ENCODE measurements around the gene PRDM16. TPM values are rescaled to one million over a fixed set of nuclear protein-coding genes. Genes with fewer than 3 reads are reported as not detected.
A peak's percentile ranks its signal among the peaks of the same experiment; 100 is the strongest.

The PRDM16 gene
- total RNA-seq, 1 donor = 6.5 TPM

DNA sequence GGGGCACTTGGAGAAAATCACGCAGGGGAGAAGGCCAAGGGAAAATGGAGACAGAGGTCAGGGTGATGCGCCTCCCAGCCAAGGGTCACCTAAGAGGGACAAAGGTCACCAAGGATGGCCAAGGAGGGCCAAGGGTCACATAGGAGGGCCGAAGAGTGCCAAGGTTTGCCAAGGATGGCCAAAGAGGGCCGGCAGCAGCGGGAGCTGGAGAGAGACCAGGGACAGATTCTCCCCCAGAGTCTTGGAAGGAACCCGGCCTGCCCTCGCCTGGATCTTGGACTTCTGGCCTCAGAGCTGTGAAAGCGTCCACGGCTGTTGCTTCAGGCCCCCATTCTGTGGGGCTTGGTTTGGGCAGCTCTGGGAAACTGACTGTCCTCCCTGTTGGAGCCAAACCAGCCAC lies 359.9 kb downstream of the PRDM16 start:
- Histone ChIP-seq H3K4me2 (ENCODE audit: insufficient read depth, low read length) (no peak overlapping the region), H3K9me3 (ENCODE audit: low read depth, low read length) (no peaks in the 10 kb centered on the region), H3K27ac (ENCODE audit: low read depth, low read length) (no peak overlapping the region), H2AFZ (ENCODE audit: low read length) (no peak overlapping the region), H4K20me1 (ENCODE audit: insufficient read depth, low read length) (no peaks in the 10 kb centered on the region), H3K79me2 (ENCODE audit: insufficient read depth, low read length) (no peaks in the 10 kb centered on the region), H3K27me3 (ENCODE audit: insufficient read depth, low read length) (no peaks in the 10 kb centered on the region), H3K4me1 (ENCODE audit: insufficient read depth, low read length) (no peaks in the 10 kb centered on the region), H3K36me3 (ENCODE audit: insufficient read depth, low read length) (peaks cover 2% of the 10 kb centered on the region), H3K4me3 (ENCODE audit: insufficient read depth, low read length) (no peak overlapping the region)
- TF ChIP-seq, protein P1, sequence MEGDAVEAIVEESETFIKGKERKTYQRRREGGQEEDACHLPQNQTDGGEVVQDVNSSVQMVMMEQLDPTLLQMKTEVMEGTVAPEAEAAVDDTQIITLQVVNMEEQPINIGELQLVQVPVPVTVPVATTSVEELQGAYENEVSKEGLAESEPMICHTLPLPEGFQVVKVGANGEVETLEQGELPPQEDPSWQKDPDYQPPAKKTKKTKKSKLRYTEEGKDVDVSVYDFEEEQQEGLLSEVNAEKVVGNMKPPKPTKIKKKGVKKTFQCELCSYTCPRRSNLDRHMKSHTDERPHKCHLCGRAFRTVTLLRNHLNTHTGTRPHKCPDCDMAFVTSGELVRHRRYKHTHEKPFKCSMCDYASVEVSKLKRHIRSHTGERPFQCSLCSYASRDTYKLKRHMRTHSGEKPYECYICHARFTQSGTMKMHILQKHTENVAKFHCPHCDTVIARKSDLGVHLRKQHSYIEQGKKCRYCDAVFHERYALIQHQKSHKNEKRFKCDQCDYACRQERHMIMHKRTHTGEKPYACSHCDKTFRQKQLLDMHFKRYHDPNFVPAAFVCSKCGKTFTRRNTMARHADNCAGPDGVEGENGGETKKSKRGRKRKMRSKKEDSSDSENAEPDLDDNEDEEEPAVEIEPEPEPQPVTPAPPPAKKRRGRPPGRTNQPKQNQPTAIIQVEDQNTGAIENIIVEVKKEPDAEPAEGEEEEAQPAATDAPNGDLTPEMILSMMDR (IDR thresholded peaks at IDR 0.05; ENCODE audit: extremely low read depth, low read depth, low read length) = no peak
- peak; percentile 52 for DNase-seq (ENCODE audit: insufficient read length, low spot score, missing footprints)

- peak; percentile 31 for DNase-seq (ENCODE audit: insufficient read length, low spot score, missing footprints)
- no peaks in the 10 kb centered on the region for H3K27me3 ChIP-seq (ENCODE audit: insufficient read depth, low read length)
- no peak overlapping the region for H3K27ac ChIP-seq (ENCODE audit: low read depth, low read length)
- H3K9me3 ChIP-seq (ENCODE audit: low read depth, low read length) = no peaks in the 10 kb centered on the region
- no peaks in the 10 kb centered on the region for H4K20me1 ChIP-seq (ENCODE audit: insufficient read depth, low read length)
- H3K36me3 ChIP-seq (ENCODE audit: insufficient read depth, low read length) = peaks cover 2% of the 10 kb centered on the region
- no peaks in the 10 kb centered on the region for H3K4me1 ChIP-seq (ENCODE audit: insufficient read depth, low read length)
- no peak overlapping the region for H2AFZ ChIP-seq (ENCODE audit: low read length)
- TF ChIP-seq, protein P1 (IDR thresholded peaks at IDR 0.05; ENCODE audit: extremely low read depth, low read depth, low read length) = no peak
- no peaks in the 10 kb centered on the region for H3K79me2 ChIP-seq (ENCODE audit: insufficient read depth, low read length)
- H3K4me3 ChIP-seq (ENCODE audit: insufficient read depth, low read length) = no peak overlapping the region
- H3K4me2 ChIP-seq (ENCODE audit: insufficient read depth, low read length) = no peak overlapping the region
Observed at GRCh38 chr1:3429320-3429719, 360.3 kb downstream of the PRDM16 start.

- peak; percentile 36 for DNase-seq (ENCODE audit: insufficient read length, low spot score, missing footprints)
- Histone ChIP-seq H3K27me3 (ENCODE audit: insufficient read depth, low read length) (no peaks in the 10 kb centered on the region), H3K4me3 (ENCODE audit: insufficient read depth, low read length) (no peak overlapping the region), H4K20me1 (ENCODE audit: insufficient read depth, low read length) (no peaks in the 10 kb centered on the region), H2AFZ (ENCODE audit: low read length) (no peak overlapping the region), H3K9me3 (ENCODE audit: low read depth, low read length) (no peaks in the 10 kb centered on the region), H3K4me2 (ENCODE audit: insufficient read depth, low read length) (no peak overlapping the region), H3K4me1 (ENCODE audit: insufficient read depth, low read length) (no peaks in the 10 kb centered on the region), H3K27ac (ENCODE audit: low read depth, low read length) (no peak overlapping the region), H3K79me2 (ENCODE audit: insufficient read depth, low read length) (no peaks in the 10 kb centered on the region), H3K36me3 (ENCODE audit: insufficient read depth, low read length) (peaks cover 2% of the 10 kb centered on the region)
- TF ChIP-seq, protein P1 (IDR thresholded peaks at IDR 0.05; ENCODE audit: extremely low read depth, low read depth, low read length) = no peak
Observed at GRCh38 chr1:3429766-3430165, 360.8 kb downstream of the PRDM16 start.

DNA sequence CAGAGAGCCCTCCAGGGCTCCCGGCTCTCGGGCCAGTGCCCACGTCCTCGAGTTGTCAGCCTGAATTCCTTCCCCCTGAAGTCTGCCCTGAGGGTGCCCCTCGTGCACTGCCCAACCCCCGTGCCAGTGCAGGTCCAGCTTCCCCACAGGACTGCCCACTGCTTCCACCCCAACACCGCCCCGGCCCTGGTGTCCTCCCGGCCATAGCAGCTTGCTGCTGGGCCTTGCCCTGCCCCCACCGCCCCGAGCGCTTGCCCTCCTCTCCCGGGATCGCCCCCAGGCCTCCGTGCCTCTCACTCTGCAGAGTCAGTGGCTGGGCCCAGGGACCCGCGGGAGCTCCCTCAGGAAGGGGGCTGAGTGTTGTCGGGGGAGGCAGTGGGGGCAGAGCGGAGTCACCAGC lies 361.4 kb downstream of the PRDM16 start:
- H3K4me2 ChIP-seq (ENCODE audit: insufficient read depth, low read length) = no peak overlapping the region
- TF ChIP-seq, protein P1 (IDR thresholded peaks at IDR 0.05; ENCODE audit: extremely low read depth, low read depth, low read length) = no peak

More for the DNA sequence above, 361.4 kb downstream of the PRDM16 start:
- no peak overlapping the region for H2AFZ ChIP-seq (ENCODE audit: low read length)
- H3K4me3 ChIP-seq (ENCODE audit: insufficient read depth, low read length) = no peak overlapping the region
- no peaks in the 10 kb centered on the region for H3K27me3 ChIP-seq (ENCODE audit: insufficient read depth, low read length)
- peaks cover 2% of the 10 kb centered on the region for H3K36me3 ChIP-seq (ENCODE audit: insufficient read depth, low read length)
- H3K4me1 ChIP-seq (ENCODE audit: insufficient read depth, low read length) = no peaks in the 10 kb centered on the region
- H3K27ac ChIP-seq (ENCODE audit: low read depth, low read length) = no peak overlapping the region
- H3K9me3 ChIP-seq (ENCODE audit: low read depth, low read length) = no peaks in the 10 kb centered on the region
- no peak for DNase-seq (ENCODE audit: insufficient read length, low spot score, missing footprints)
- H3K79me2 ChIP-seq (ENCODE audit: insufficient read depth, low read length) = no peaks in the 10 kb centered on the region
- H4K20me1 ChIP-seq (ENCODE audit: insufficient read depth, low read length) = no peaks in the 10 kb centered on the region

Data from osteoblast (primary cell).